Measurements from ENCODE around the gene IL3. TPM values are rescaled to one million over a fixed set of nuclear protein-coding genes. Genes with fewer than 3 reads are reported as not detected.

Gene IL3
- total RNA-seq, 1 donor = not detected

- Histone ChIP-seq H3K9me3 (ENCODE audit: low read depth, low read length) (no peaks in the 10 kb centered on the region), H3K27me3 (ENCODE audit: insufficient read depth, low read length) (no peaks in the 10 kb centered on the region), H3K4me3 (ENCODE audit: low read length) (no peak overlapping the region), H3K4me1 (ENCODE audit: insufficient read depth, low read length) (peaks cover 12% of the 10 kb centered on the region)
These were observed 10.9 kb downstream of the IL3 start for GRCh38 chr5:132071338-132071707.

GRCh38 chr5:132072070-132072469 is 11.6 kb downstream of the IL3 start:
- Histone ChIP-seq H3K4me1 (ENCODE audit: insufficient read depth, low read length) (peaks cover 12% of the 10 kb centered on the region), H3K27me3 (ENCODE audit: insufficient read depth, low read length) (no peaks in the 10 kb centered on the region), H3K4me3 (ENCODE audit: low read length) (no peak overlapping the region), H3K9me3 (ENCODE audit: low read depth, low read length) (no peaks in the 10 kb centered on the region)

- Histone ChIP-seq H3K4me1 (ENCODE audit: insufficient read depth, low read length) (peaks cover 12% of the 10 kb centered on the region), H3K4me3 (ENCODE audit: low read length) (no peak overlapping the region), H3K9me3 (ENCODE audit: low read depth, low read length) (no peaks in the 10 kb centered on the region), H3K27me3 (ENCODE audit: insufficient read depth, low read length) (no peaks in the 10 kb centered on the region)
These were observed 12.1 kb downstream of the IL3 start for GRCh38 chr5:132072528-132072927.

GRCh38 chr5:132073231-132074013 is 13.0 kb downstream of the IL3 start, which contains the start of gene CSF2:
Gene CSF2, plus strand, starts transcription at chr5:132073789. Its CDS starts 35 bp downstream, at chr5:132073824.
- H3K4me1 ChIP-seq (ENCODE audit: insufficient read depth, low read length) = peaks cover 12% of the 10 kb centered on the region
- no peaks in the 10 kb centered on the region for H3K27me3 ChIP-seq (ENCODE audit: insufficient read depth, low read length)
- H3K4me3 ChIP-seq (ENCODE audit: low read length) = no peak within 1 kb of the TSS
- no peaks in the 10 kb centered on the region for H3K9me3 ChIP-seq (ENCODE audit: low read depth, low read length)

- H3K4me1 ChIP-seq (ENCODE audit: insufficient read depth, low read length) = peaks cover 12% of the 10 kb centered on the region
- no peaks in the 10 kb centered on the region for H3K9me3 ChIP-seq (ENCODE audit: low read depth, low read length)
- H3K4me3 ChIP-seq (ENCODE audit: low read length) = no peak overlapping the region
- H3K27me3 ChIP-seq (ENCODE audit: insufficient read depth, low read length) = no peaks in the 10 kb centered on the region
These were observed 13.8 kb downstream of the IL3 start for GRCh38 chr5:132074091-132074771.

- no peak overlapping the region for H3K4me3 ChIP-seq (ENCODE audit: low read length)
- no peaks in the 10 kb centered on the region for H3K9me3 ChIP-seq (ENCODE audit: low read depth, low read length)
- no peaks in the 10 kb centered on the region for H3K27me3 ChIP-seq (ENCODE audit: insufficient read depth, low read length)
- H3K4me1 ChIP-seq (ENCODE audit: insufficient read depth, low read length) = peaks cover 12% of the 10 kb centered on the region
These were observed 14.6 kb downstream of the IL3 start for GRCh38 chr5:132074772-132075718.

GRCh38 chr5:132075719-132076077 is 15.2 kb downstream of the IL3 start:
- no peaks in the 10 kb centered on the region for H3K9me3 ChIP-seq (ENCODE audit: low read depth, low read length)
- no peak overlapping the region for H3K4me3 ChIP-seq (ENCODE audit: low read length)
- H3K27me3 ChIP-seq (ENCODE audit: insufficient read depth, low read length) = no peaks in the 10 kb centered on the region
- H3K4me1 ChIP-seq (ENCODE audit: insufficient read depth, low read length) = peaks cover 12% of the 10 kb centered on the region

GRCh38 chr5:132076202-132076830 is 15.9 kb downstream of the IL3 start:
- Histone ChIP-seq H3K4me1 (ENCODE audit: insufficient read depth, low read length) (peaks cover 12% of the 10 kb centered on the region), H3K4me3 (ENCODE audit: low read length) (no peak overlapping the region), H3K27me3 (ENCODE audit: insufficient read depth, low read length) (no peaks in the 10 kb centered on the region)

GRCh38 chr5:132076983-132077382 is 16.5 kb downstream of the IL3 start:
- Histone ChIP-seq H3K27me3 (ENCODE audit: insufficient read depth, low read length) (no peaks in the 10 kb centered on the region), H3K9me3 (ENCODE audit: low read depth, low read length) (no peaks in the 10 kb centered on the region), H3K4me3 (ENCODE audit: low read length) (no peak overlapping the region), H3K4me1 (ENCODE audit: insufficient read depth, low read length) (peaks cover 12% of the 10 kb centered on the region)

More at GRCh38 chr5:132076202-132076830, 15.9 kb downstream of the IL3 start:
- no peaks in the 10 kb centered on the region for H3K9me3 ChIP-seq (ENCODE audit: low read depth, low read length)

- H3K4me1 ChIP-seq (ENCODE audit: insufficient read depth, low read length) = peaks cover 16% of the 10 kb centered on the region
These were observed 18.6 kb downstream of the IL3 start for GRCh38 chr5:132079081-132079480.

GRCh38 chr5:132079619-132080018 is 19.2 kb downstream of the IL3 start:
- Histone ChIP-seq H3K4me1 (ENCODE audit: insufficient read depth, low read length) (peaks cover 16% of the 10 kb centered on the region), H3K4me3 (ENCODE audit: low read length) (no peak overlapping the region), H3K27me3 (ENCODE audit: insufficient read depth, low read length) (no peaks in the 10 kb centered on the region), H3K9me3 (ENCODE audit: low read depth, low read length) (no peaks in the 10 kb centered on the region)

More at GRCh38 chr5:132079081-132079480, 18.6 kb downstream of the IL3 start:
- no peak overlapping the region for H3K4me3 ChIP-seq (ENCODE audit: low read length)
- H3K9me3 ChIP-seq (ENCODE audit: low read depth, low read length) = no peaks in the 10 kb centered on the region
- H3K27me3 ChIP-seq (ENCODE audit: insufficient read depth, low read length) = no peaks in the 10 kb centered on the region

- Histone ChIP-seq H3K4me1 (ENCODE audit: insufficient read depth, low read length) (peaks cover 10% of the 10 kb centered on the region), H3K27me3 (ENCODE audit: insufficient read depth, low read length) (no peaks in the 10 kb centered on the region), H3K4me3 (ENCODE audit: low read length) (no peak overlapping the region), H3K9me3 (ENCODE audit: low read depth, low read length) (no peaks in the 10 kb centered on the region)
These were observed 20.1 kb downstream of the IL3 start for GRCh38 chr5:132080595-132080994.

- Histone ChIP-seq H3K27me3 (ENCODE audit: insufficient read depth, low read length) (no peaks in the 10 kb centered on the region), H3K9me3 (ENCODE audit: low read depth, low read length) (no peaks in the 10 kb centered on the region), H3K4me3 (ENCODE audit: low read length) (no peak overlapping the region), H3K4me1 (ENCODE audit: insufficient read depth, low read length) (peaks cover 9% of the 10 kb centered on the region)
These were observed 21.0 kb downstream of the IL3 start for GRCh38 chr5:132081458-132081857.

- Histone ChIP-seq H3K4me1 (ENCODE audit: insufficient read depth, low read length) (peaks cover 9% of the 10 kb centered on the region), H3K27me3 (ENCODE audit: insufficient read depth, low read length) (no peaks in the 10 kb centered on the region), H3K4me3 (ENCODE audit: low read length) (no peak overlapping the region), H3K9me3 (ENCODE audit: low read depth, low read length) (no peaks in the 10 kb centered on the region)
These were observed 22.0 kb downstream of the IL3 start for GRCh38 chr5:132082329-132083023.

Data from mononuclear cell (primary cell).